Stimulated activated CD8-positive, alpha-beta memory T cell treated with anti-CD3 and anti-CD28 coated beads, Interleukin-12 subunit alpha, Interleukin-12 subunit beta, amount 100 ng/mL, for 4 hours (primary cell): ENCODE measurements around the gene ANKRD44.

Experiments used
- DNase-seq: peaks from one replicate; pipeline ENCODE4 v3.0.0-alpha.2; 2020; ENCODE audit warnings: low read depth

The ANKRD44 gene

DNA sequence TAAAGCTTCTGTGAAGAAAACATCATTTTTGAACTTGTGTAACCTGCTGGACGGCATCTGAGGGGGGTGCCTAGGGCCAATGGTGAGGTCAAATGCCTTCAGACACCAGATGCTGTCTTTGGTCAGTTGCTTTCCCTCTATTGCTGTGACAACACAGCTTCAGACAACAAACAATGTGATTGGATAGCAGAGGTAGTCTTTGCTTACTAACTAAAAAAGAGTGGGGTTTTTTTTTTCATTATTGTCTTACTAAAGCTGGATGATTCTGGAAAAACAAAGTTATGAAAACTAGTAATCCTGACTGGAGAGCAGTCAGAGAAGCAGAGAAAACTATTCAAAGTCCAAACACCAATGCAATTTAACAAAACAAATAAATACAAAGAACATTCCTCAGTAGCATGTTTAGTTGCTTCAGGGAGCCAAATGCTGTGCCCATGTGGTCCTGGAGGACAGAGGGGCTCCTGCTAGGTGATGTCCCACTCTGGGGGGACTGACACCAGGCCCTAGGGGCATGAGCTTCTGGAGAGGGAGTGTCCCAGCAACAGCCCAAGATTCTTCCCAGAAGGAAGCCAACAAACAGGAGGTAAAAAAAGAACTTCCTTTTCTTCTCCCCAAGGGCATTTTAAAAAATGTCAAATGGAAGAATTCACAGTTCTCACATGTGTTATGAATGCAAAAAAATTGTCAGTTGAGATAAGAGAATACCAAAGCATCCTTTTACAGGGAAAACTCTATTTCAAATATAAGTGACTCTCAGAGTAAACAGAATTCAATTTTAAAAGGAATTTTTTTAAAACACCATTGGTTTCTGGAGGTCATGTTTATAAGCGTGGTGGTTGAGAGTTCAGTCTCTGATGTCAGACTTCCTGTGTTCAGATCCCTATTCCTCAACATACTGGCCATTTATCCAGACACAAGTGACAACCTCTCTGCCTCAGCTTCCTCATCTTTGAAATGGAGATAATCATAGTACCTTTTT lies 203.0 kb downstream of the ANKRD44 start:
- DNase-seq: no peak

- no peak for DNase-seq
Measured at GRCh38 chr2:197103363-197103762, 207.2 kb downstream of the ANKRD44 start.

- DNase-seq: no peak
Measured at GRCh38 chr2:197102231-197102630, 208.3 kb downstream of the ANKRD44 start.

- DNase-seq: no peak
Measured at GRCh38 chr2:197101519-197101918, 209.1 kb downstream of the ANKRD44 start.

- no peak for DNase-seq
Measured at GRCh38 chr2:197097578-197098366, 212.8 kb downstream of the ANKRD44 start.

- DNase-seq: no peak
Measured at GRCh38 chr2:197096649-197097048, 213.9 kb downstream of the ANKRD44 start.

DNA sequence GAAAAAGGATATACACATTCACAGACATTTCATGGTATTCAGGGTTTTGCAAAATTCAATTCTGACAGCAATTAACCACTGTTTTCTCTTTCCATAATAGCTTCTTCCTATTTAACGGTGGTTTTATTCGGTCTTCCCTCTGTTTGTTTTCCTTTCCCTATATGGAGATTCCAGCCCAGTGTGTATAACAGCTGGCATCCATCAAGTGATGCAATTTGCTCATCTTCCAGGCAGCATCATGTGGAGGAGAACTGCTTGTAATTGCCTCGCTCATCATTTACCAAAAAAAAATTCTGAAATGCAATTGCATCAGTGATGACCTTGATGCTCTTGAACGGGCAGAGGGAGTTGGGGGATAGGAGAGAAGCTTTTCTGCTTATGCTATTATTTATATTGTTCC lies 218.1 kb downstream of the ANKRD44 start:
- no peak for DNase-seq

DNA sequence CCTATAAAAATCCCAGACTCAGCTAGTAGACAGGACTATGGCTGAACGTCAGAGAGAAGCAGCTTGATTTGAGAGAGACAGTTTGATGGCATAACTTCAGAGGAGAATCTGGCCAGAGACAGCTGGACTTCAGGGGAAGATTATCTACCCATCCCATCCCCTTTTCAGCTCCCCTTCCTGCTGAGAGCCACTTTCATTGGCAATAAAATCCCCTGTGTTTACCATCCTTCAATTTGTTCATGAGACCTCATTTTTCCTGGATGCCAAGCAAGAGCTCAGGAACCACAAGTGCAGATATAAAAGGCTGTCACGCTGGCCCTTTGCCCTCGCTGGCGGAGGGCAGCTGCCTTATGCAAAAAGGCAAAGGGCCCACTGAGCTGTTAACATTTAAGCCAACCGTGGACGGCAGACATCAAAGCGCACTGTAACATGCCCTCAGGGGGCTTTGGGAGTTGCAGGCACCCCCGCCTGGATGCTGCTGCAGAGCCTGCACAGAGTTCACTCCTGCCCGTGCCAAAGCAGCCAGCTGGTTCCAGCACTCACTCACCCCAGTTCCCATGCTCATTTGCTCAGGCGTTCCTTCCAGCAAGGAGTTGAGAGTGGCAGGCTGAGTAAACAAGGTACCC lies 219.7 kb downstream of the ANKRD44 start:
- no peak for DNase-seq

DNA sequence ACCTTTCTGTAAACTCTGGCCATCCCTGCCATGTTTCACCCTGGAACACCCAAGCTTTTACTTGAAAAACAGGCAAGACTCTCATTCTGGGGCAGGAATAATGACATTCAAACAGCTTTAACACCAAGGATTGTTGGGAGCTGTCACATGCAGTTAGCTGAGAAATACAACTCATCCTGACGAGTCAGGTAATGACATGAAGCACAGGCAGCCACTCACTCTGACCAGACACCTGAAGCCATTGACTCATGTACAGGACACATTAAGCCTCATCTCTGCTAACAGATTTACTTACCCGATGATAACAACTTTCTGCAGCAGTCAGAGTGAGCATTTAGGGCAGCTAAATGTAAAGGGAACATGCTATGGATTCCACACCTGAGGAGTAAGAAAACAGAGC lies 220.9 kb downstream of the ANKRD44 start:
- no peak for DNase-seq

GRCh38 chr2:197088694-197089093 lies 221.9 kb downstream of the ANKRD44 start:
- DNase-seq: no peak

DNA sequence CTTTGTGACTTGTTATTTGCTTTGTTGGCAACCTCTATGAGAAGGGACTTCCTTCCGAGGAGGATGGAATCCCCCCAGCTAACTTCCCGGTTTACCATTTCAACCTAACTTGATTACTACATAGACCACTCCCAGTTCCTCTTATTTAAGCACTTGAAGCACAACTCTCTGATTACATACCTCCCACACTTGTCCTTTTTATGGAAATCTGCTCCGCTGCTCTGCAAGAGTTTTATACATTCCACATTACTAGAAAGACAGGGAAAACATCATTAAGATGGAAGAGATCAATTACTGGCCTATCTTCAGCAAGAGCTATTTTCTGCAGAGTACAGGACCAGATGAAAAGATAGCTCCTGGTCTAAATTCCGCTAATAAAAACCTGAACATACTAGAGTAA lies 224.1 kb downstream of the ANKRD44 start:
- no peak for DNase-seq

- DNase-seq: no peak
Measured at GRCh38 chr2:197085665-197086064, 224.9 kb downstream of the ANKRD44 start.

DNA sequence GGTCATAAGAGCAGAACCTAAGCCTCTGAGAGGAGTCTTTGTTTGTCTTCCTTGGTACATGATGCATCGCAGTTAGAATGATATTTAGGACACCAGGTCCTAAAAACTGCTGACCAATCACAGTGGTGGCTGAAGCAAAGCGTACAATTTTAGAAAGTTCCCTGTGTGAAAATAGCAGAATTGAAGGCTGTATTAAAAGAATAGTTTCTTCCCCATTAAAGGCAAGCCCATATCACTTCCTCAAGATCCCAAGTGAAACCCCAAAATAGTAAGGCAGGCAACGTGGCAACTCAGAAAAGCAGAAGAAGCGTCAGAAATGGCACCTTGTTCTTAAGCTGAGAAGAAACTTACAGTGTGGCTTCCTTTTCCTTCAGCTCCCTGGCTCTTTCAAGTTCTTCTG lies 229.3 kb downstream of the ANKRD44 start:
- no peak for DNase-seq

DNA sequence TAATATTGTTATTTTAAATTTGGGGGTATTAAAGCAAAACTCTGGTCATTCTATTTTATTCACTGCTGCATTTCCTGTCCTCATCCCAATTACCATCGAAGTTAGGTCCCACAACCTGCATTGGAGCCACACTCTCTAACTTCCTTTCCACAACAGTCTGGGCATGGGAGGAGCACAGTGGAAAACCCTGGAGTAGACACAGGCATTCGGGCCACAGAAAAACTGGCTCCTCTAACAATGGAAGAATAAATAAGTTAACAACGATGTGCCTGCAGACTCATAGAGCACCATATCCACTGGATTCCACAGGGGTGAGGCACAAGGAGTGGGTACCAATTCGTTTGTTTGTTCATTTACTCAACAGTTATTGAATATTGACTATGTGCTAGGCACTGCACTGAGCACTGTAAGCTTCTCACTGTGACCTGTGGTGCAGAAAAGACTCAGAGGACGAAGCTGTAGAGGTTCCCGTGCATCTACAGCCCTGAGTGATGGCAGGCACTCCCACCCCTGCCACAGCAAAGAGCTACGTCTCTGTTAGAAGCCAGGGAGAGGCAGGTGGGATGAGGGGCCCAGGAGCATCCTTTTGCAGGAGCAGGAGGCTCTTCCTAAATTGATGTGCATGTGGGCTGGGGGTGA lies 229.9 kb downstream of the ANKRD44 start:
- no peak for DNase-seq

DNA sequence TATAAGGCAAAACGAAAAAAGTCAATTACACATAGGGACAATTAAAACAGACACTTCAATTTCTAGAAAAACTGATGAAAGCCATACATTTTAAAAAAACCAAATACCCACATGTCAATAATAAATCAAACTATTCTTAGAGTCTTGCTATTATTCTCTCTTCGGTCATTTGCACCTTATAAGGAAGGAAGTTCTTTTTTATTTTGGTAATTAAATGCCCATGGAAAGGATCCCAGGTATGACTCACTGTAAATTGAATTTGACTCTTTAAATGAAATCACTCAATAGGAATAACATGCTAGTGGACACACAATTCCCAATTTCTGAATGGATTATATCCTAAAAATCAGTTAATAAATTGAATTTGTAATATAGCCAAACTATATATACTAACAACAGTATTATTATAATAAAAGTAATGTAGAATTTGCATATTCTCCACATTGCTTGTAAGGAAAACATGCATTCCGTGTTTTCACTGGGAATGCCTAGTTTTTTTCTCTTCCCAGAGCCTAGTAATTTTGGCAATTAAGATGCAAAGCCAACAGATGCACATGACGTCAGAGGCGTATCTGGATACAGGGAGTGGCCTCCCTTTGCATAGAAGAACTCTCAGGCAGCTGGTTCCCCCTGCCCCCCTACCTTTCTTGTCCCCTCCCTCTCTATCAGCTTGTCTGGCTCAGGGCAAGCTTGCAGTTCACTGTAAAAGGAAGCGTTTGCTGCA lies 230.6 kb downstream of the ANKRD44 start:
- no peak for DNase-seq

GRCh38 chr2:197079414-197079813 lies 231.2 kb downstream of the ANKRD44 start:
- no peak for DNase-seq

- DNase-seq: no peak
Measured at GRCh38 chr2:197078535-197078934, 232.0 kb downstream of the ANKRD44 start.

DNA sequence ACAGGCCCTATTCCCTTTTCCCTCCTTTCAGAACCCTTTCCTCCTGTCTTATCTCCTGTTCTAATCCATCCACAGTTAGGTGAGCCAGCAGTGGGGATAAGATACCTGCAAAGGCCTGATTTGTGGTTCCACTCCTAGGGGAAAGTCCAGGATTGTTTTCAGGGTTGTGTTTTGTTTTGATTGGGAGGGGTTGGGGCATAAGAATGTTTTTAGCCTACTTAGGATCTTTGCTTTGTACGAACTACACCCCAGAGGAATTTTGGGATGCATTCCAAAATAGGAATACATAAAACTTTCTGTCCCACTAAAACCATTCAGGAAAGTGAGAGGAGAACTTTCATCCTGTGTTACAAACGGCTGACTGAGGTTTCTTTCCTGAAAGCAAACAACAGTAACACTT lies 233.2 kb downstream of the ANKRD44 start:
- no peak for DNase-seq

GRCh38 chr2:197076652-197077051 lies 233.9 kb downstream of the ANKRD44 start:
- DNase-seq: no peak

- no peak for DNase-seq
Measured at GRCh38 chr2:197075754-197076337, 234.7 kb downstream of the ANKRD44 start.

- no peak for DNase-seq
Measured at GRCh38 chr2:197075281-197075680, 235.3 kb downstream of the ANKRD44 start.
